ENCODE data around the gene CDKL4. TPM values are rescaled to one million over a fixed set of nuclear protein-coding genes. Genes with fewer than 3 reads are reported as not detected.

Gene CDKL4
- polyA plus RNA-seq, 2 of the 4 experiments (the other 2 are of a cell fraction), result 0.06 TPM; not detected in 1

DNA sequence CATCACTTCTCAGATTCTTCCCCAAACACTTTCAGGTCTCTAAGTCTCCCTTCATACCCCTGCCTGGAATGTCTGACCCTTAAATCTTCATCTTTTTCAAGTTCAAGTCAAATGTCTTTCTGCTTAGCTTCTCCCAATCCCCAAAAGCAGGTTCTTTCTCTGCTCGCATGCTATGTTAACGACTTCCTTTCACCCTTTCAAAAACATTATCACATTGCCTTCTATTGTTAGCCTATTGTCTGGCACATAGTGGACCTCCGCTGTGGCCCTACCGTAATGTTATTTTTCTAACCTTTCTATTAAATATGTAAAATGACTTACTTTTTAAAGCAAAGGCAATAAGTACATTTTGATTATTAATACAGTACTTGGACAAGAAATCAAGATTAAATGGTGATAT is 2.2 kb downstream of the CDKL4 start (continued):
- TF ChIP-seq REST (IDR thresholded peaks at IDR 0.05) (no peak), ZC3H11A (IDR thresholded peaks at IDR 0.05) (no peak), HOXB5 (CRISPR knock-in tag; IDR thresholded peaks at IDR 0.05) (no peak), BHLHE40 (IDR thresholded peaks at IDR 0.05; ENCODE audit: low read depth, low read length) (no peak), USF2 (IDR thresholded peaks at IDR 0.05) (no peak), TP53 (CRISPR knock-in tag; IDR thresholded peaks at IDR 0.05) (no peak), MYC (IDR thresholded peaks at IDR 0.05; ENCODE audit: borderline replicate concordance, low read length) (no peak), FOSB (CRISPR knock-in tag; IDR thresholded peaks at IDR 0.05) (no peak)

DNA sequence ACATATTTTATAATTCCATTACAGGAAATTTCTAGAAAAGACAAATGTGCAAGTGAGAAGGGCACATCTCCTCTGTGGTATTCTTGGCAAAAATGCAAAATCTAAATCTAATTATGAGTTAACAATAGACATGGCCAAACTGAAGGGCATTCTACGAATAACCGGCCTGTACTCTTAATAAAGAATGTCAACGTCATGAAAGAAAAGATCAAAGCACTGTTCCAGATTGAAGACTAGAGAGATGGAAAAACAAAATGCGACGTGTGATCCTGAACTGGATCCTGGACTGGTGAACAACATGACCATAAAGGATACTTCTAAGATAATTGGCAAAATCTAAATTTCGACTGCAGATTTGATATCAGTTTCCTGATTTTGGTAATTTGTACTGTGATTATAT is 3.0 kb downstream of the CDKL4 start:
- Histone ChIP-seq H3K4me3 (no peak overlapping the region), H3K27ac (no peak overlapping the region), H3K4me1 (no peaks in the 10 kb centered on the region), H3K9me3 (no peaks in the 10 kb centered on the region), H3K4me2 (no peak overlapping the region)
- no peak for ATAC-seq
- DNase-seq (ENCODE audit: low read depth in 1 of 2, low spot score in 1 of 2), result no peak
- 80% methylated on average over 6 of the region's 6 CpGs for WGBS (ENCODE audit: missing lambda C conversion rate)
- ChIA-PET CTCF (interaction anchor here (1.5 kb wide), 1 partner anchor 116 kb away, joined by 3 read pairs; no protein-coding TSS in a partner anchor), POLR2A (no interaction called here)
- TF ChIP-seq REST (IDR thresholded peaks at IDR 0.05) (no peak), SREBF2 (IDR thresholded peaks at IDR 0.05) (no peak), NFE2L2 (conservative IDR thresholded peaks at IDR 0.05; ENCODE audit: low read length) (no peak), CTCF (IDR thresholded peaks at IDR 0.05) (no peak), EHF (CRISPR knock-in tag; IDR thresholded peaks at IDR 0.05) (no peak), TP53 (CRISPR knock-in tag; IDR thresholded peaks at IDR 0.05) (no peak), SMC3 (IDR thresholded peaks at IDR 0.05) (no peak), TFCP2L1 (CRISPR knock-in tag; IDR thresholded peaks at IDR 0.05) (no peak), PHF8 (IDR thresholded peaks at IDR 0.05; ENCODE audit: borderline replicate concordance, low read depth) (no peak), ZC3H11A (IDR thresholded peaks at IDR 0.05) (no peak), CEBPB (IDR thresholded peaks at IDR 0.05) (no peak), POLR2AphosphoS2 (conservative IDR thresholded peaks at IDR 0.05; ENCODE audit: low read length) (no peak), NPAS2 (CRISPR knock-in tag; IDR thresholded peaks at IDR 0.05; ENCODE audit: borderline replicate concordance) (no peak), EP300 (IDR thresholded peaks at IDR 0.05) (no peak), JUNB (IDR thresholded peaks at IDR 0.05) (no peak), USF2 (IDR thresholded peaks at IDR 0.05) (no peak), FOXS1 (CRISPR knock-in tag; IDR thresholded peaks at IDR 0.05) (no peak), CBX2 (IDR thresholded peaks at IDR 0.05; ENCODE audit: borderline replicate concordance, low read depth) (no peak)
- TF ChIP-seq, protein P1, sequence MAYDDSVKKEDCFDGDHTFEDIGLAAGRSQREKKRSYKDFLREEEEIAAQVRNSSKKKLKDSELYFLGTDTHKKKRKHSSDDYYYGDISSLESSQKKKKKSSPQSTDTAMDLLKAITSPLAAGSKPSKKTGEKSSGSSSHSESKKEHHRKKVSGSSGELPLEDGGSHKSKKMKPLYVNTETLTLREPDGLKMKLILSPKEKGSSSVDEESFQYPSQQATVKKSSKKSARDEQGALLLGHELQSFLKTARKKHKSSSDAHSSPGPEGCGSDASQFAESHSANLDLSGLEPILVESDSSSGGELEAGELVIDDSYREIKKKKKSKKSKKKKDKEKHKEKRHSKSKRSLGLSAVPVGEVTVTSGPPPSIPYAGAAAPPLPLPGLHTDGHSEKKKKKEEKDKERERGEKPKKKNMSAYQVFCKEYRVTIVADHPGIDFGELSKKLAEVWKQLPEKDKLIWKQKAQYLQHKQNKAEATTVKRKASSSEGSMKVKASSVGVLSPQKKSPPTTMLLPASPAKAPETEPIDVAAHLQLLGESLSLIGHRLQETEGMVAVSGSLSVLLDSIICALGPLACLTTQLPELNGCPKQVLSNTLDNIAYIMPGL (CRISPR knock-in tag; IDR thresholded peaks at IDR 0.05; ENCODE audit: borderline replicate concordance), result no peak
- TF ChIP-seq, protein P2, sequence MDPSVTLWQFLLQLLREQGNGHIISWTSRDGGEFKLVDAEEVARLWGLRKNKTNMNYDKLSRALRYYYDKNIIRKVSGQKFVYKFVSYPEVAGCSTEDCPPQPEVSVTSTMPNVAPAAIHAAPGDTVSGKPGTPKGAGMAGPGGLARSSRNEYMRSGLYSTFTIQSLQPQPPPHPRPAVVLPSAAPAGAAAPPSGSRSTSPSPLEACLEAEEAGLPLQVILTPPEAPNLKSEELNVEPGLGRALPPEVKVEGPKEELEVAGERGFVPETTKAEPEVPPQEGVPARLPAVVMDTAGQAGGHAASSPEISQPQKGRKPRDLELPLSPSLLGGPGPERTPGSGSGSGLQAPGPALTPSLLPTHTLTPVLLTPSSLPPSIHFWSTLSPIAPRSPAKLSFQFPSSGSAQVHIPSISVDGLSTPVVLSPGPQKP (IDR thresholded peaks at IDR 0.05; ENCODE audit: low read depth, low read length), result no peak
- FAIRE-seq, result no peak

Data from A549 (cell line).